ENCODE measurements around the gene HTR2C. TPM values are rescaled to one million over a fixed set of nuclear protein-coding genes. Genes with fewer than 3 reads are reported as not detected.
"Not testable (repeated sequence)": the region's sequence is repeated elsewhere in the genome, so short reads cannot be mapped to it uniquely, and the experiment has no call there.

HTR2C gene
- total and polyA plus RNA-seq, 3 experiments from 2014 or later = not detected

- DNase-seq; POLR2A ChIA-PET; H3K9me3 ChIP-seq (ENCODE audit: low read length); H3K4me1 Mint-ChIP-seq; H3K27me3 Mint-ChIP-seq; CTCF ChIA-PET; H3K4me3 ChIP-seq (ENCODE audit: low read length); H3K27ac Mint-ChIP-seq; H3K36me3 ChIP-seq (ENCODE audit: insufficient read depth, low read length); H3K4me3 Mint-ChIP-seq; H3K36me3 Mint-ChIP-seq; H3K27me3 ChIP-seq (ENCODE audit: insufficient read depth, low read length, poor library complexity, severe bottlenecking); H3K27ac ChIP-seq (ENCODE audit: low read depth, low read length); H3K4me1 ChIP-seq (ENCODE audit: insufficient read depth, low read length): not testable (repeated sequence)
- peaks cover 2 to 14% (median 5%) of the 10 kb centered on the region in 5 donors for H3K9me3 Mint-ChIP-seq
Measured at GRCh38 chrX:114937090-114937489, 353.2 kb downstream of the HTR2C start.

- no peaks in the 10 kb centered on the region for H3K36me3 Mint-ChIP-seq
- DNase-seq = no peak
- ChIA-PET CTCF (no interaction called here), POLR2A (no interaction called here)
- peaks cover 0 to 2% (median 0%) of the 10 kb centered on the region in 5 donors for H3K9me3 Mint-ChIP-seq
- Histone ChIP-seq H3K36me3 (ENCODE audit: insufficient read depth, low read length) (no peaks in the 10 kb centered on the region), H3K9me3 (ENCODE audit: low read length) (no peaks in the 10 kb centered on the region), H3K27ac (ENCODE audit: low read depth, low read length) (no peak overlapping the region), H3K27me3 (ENCODE audit: insufficient read depth, low read length, poor library complexity, severe bottlenecking) (no peaks in the 10 kb centered on the region), H3K4me1 (ENCODE audit: insufficient read depth, low read length) (no peaks in the 10 kb centered on the region), H3K4me3 (ENCODE audit: low read length) (no peak overlapping the region)
- H3K4me3 Mint-ChIP-seq = no peak overlapping the region
- no peak overlapping the region for H3K27ac Mint-ChIP-seq
- peaks cover 0 to 3% of the 10 kb centered on the region in 2 donors for H3K27me3 Mint-ChIP-seq
- H3K4me1 Mint-ChIP-seq = no peaks in the 10 kb centered on the region
Measured at GRCh38 chrX:114952696-114953095, 368.8 kb downstream of the HTR2C start.

All from CD8-positive, alpha-beta memory T cell (primary cell).